ENCODE data around the gene DPP10.

Gene DPP10

GRCh38 chr2:114534116-114535084 is 92.0 kb downstream of the DPP10 start:
- H3K27ac ChIP-seq = no peak overlapping the region
- TF ChIP-seq, protein P1, sequence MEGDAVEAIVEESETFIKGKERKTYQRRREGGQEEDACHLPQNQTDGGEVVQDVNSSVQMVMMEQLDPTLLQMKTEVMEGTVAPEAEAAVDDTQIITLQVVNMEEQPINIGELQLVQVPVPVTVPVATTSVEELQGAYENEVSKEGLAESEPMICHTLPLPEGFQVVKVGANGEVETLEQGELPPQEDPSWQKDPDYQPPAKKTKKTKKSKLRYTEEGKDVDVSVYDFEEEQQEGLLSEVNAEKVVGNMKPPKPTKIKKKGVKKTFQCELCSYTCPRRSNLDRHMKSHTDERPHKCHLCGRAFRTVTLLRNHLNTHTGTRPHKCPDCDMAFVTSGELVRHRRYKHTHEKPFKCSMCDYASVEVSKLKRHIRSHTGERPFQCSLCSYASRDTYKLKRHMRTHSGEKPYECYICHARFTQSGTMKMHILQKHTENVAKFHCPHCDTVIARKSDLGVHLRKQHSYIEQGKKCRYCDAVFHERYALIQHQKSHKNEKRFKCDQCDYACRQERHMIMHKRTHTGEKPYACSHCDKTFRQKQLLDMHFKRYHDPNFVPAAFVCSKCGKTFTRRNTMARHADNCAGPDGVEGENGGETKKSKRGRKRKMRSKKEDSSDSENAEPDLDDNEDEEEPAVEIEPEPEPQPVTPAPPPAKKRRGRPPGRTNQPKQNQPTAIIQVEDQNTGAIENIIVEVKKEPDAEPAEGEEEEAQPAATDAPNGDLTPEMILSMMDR (conservative IDR thresholded peaks at IDR 0.05) = no peak

DNA sequence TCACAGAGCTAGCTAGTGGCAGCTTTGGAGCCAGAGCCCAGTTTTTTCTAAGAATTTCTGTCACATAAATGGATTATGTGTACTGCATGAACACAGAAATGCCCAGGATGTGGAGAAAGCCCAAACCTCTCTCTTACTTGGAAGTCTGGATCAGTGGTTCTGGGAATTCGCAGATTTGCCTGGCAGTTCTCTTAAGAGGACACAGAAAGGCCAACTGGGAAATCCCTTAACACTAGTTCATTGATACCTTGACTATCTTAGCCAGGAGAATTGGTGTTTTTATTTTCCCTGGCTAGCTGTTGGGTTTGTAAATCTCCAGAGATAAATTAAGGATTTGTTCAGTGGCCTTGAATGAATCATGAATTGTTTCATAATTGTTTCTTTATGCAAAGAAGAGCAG is 95.3 kb downstream of the DPP10 start:
- TF ChIP-seq, protein P1 (conservative IDR thresholded peaks at IDR 0.05) = no peak
- H3K27ac ChIP-seq = no peak overlapping the region

GRCh38 chr2:114542695-114543094 is 100.3 kb downstream of the DPP10 start:
- TF ChIP-seq, protein P1 (conservative IDR thresholded peaks at IDR 0.05) = no peak
- H3K27ac ChIP-seq = peak overlapping the region; percentile 72

- H3K27ac ChIP-seq = peak overlapping the region; percentile 72
- TF ChIP-seq, protein P1 (conservative IDR thresholded peaks at IDR 0.05) = peak; percentile 65
Observed at GRCh38 chr2:114543236-114543766, 100.9 kb downstream of the DPP10 start.

- TF ChIP-seq, protein P1 (conservative IDR thresholded peaks at IDR 0.05) = no peak
- H3K27ac ChIP-seq = no peak overlapping the region
Observed at GRCh38 chr2:114545052-114545451, 102.6 kb downstream of the DPP10 start.

GRCh38 chr2:114546531-114546930 is 104.1 kb downstream of the DPP10 start:
- H3K27ac ChIP-seq = peak overlapping the region; percentile 36; the same call in 1 of the 2 replicates
- TF ChIP-seq, protein P1 (conservative IDR thresholded peaks at IDR 0.05) = no peak

DNA sequence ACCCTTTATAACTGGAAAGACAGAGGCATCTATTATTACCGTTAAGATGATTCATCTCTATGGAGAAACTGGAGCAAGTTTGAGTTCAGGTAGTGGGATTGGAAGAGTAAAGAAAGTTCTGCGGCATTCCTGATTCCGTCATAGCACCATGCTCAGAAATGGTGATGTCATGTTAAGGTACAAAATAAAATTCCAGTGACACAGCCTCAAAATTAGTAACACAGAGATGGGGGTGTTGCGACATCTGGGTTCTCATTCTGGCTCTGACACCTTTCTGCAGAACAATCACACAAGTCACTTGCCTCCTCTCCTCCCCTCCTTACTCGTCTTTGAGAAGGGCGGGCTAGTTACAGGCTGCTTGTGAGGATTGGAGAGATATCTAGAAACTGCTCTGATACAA is 105.7 kb downstream of the DPP10 start:
- H3K27ac ChIP-seq = no peak overlapping the region
- TF ChIP-seq, protein P1 (conservative IDR thresholded peaks at IDR 0.05) = no peak
